ENCODE measurements around the gene LRRC25. TPM values are rescaled to one million over a fixed set of nuclear protein-coding genes. Genes with fewer than 3 reads are reported as not detected.

Gene LRRC25
- total RNA-seq, 1 experiment from 2014 or later: not detected

DNA sequence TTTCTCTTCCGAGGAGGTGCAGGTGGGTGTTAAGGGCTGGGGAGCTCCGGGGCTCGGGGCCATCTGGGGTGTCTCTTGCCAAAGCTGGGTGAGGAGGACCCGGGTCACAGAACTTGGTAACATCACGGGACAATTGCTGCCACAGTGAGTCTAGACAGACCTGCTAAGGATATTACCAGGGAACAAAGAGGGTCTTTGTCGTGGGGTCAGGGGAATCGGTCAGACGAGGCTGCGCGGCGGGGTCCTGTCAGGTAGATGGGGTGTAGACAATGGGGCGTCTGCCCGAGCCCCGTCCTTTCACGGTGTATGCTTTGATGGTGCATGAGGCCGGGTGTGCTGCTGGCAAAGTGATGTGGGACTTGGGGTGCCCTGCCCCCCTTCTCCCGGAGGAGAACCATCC lies 49.3 kb downstream of the LRRC25 start:
- DNase-seq (no peak), ATAC-seq (no peak)
- Histone ChIP-seq H3K9ac (ENCODE audit: low read length) (no peak overlapping the region), H2AFZ (ENCODE audit: low read length) (no peak overlapping the region), H3F3A (ENCODE audit: low read length, unreplicated experiment) (no peaks in the 10 kb centered on the region), H3K9me3 (ENCODE audit: low read length) (no peaks in the 10 kb centered on the region), H3K27ac (ENCODE audit: low read length) (no peak overlapping the region), H4K20me1 (ENCODE audit: low read length) (no peaks in the 10 kb centered on the region), H3K4me3 (ENCODE audit: low read length) (no peak overlapping the region), H3K9me2 (replicated peaks; ENCODE audit: low read length) (no peaks in the 10 kb centered on the region), H3K36me3 (ENCODE audit: low read depth, low read length) (no peaks in the 10 kb centered on the region), H3K4me2 (ENCODE audit: low read length) (no peak overlapping the region), H3K27me3 (ENCODE audit: low read length) (no peaks in the 10 kb centered on the region), H3K4me1 (ENCODE audit: insufficient read depth, low read length) (peaks cover 12% of the 10 kb centered on the region; the same call in 1 of the 2 replicates), H3K79me2 (ENCODE audit: low read length) (no peaks in the 10 kb centered on the region)
- ChIA-PET CTCF (no interaction called here), POLR2A (ENCODE audit: unreplicated experiment) (no interaction called here)
- TF ChIP-seq, protein P1, sequence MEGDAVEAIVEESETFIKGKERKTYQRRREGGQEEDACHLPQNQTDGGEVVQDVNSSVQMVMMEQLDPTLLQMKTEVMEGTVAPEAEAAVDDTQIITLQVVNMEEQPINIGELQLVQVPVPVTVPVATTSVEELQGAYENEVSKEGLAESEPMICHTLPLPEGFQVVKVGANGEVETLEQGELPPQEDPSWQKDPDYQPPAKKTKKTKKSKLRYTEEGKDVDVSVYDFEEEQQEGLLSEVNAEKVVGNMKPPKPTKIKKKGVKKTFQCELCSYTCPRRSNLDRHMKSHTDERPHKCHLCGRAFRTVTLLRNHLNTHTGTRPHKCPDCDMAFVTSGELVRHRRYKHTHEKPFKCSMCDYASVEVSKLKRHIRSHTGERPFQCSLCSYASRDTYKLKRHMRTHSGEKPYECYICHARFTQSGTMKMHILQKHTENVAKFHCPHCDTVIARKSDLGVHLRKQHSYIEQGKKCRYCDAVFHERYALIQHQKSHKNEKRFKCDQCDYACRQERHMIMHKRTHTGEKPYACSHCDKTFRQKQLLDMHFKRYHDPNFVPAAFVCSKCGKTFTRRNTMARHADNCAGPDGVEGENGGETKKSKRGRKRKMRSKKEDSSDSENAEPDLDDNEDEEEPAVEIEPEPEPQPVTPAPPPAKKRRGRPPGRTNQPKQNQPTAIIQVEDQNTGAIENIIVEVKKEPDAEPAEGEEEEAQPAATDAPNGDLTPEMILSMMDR (conservative IDR thresholded peaks at IDR 0.05; ENCODE audit: low read depth, low read length): no peak
- TF ChIP-seq EZH2phosphoT487 (IDR thresholded peaks at IDR 0.05; ENCODE audit: borderline replicate concordance, low read length): no peak
- intact Hi-C loops (cut with micrococcal nuclease): no loop called here
- BruUV-seq (replicated peaks): no TSS peak

DNA sequence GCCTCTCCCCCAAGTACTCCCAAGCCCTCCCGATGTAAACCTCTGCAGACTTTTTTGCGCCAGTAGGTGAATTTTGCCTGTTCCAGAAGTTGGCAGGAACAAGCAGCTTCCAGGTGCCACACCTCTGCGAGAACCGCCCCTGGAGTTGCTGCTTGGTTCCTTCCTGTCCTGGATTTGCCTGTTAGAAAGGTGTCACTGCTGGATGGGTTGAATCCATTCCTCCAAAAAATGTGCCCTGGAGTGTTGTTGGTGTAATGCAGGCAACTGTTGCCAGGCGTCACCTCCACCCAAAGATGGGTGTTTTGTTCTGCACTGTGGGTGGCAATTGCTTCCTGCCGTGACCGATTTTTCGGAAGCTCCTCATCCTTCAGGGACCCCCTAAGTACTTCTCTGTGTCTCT lies 51.3 kb downstream of the LRRC25 start:
- 0 out of 2 replicates have a peak, but pooled peaks have one; percentile 19 for ATAC-seq
- Histone ChIP-seq H3K27ac (ENCODE audit: low read length) (no peak overlapping the region), H3K79me2 (ENCODE audit: low read length) (no peaks in the 10 kb centered on the region), H3K9ac (ENCODE audit: low read length) (no peak overlapping the region), H2AFZ (ENCODE audit: low read length) (no peak overlapping the region), H3K4me2 (ENCODE audit: low read length) (no peak overlapping the region), H3K27me3 (ENCODE audit: low read length) (no peaks in the 10 kb centered on the region), H3K9me3 (ENCODE audit: low read length) (no peaks in the 10 kb centered on the region), H4K20me1 (ENCODE audit: low read length) (no peaks in the 10 kb centered on the region), H3K4me1 (ENCODE audit: insufficient read depth, low read length) (peaks cover 16% of the 10 kb centered on the region; the same call in 1 of the 2 replicates), H3K36me3 (ENCODE audit: low read depth, low read length) (no peaks in the 10 kb centered on the region), H3K9me2 (replicated peaks; ENCODE audit: low read length) (no peaks in the 10 kb centered on the region), H3F3A (ENCODE audit: low read length, unreplicated experiment) (no peaks in the 10 kb centered on the region), H3K4me3 (ENCODE audit: low read length) (no peak overlapping the region)
- no TSS peak for BruUV-seq (replicated peaks)
- ChIA-PET CTCF (interaction anchor here (0.7 to 1.0 kb wide), 2 partner anchors 42 to 45 kb away, joined by 3 to 4 read pairs; no protein-coding TSS in a partner anchor), POLR2A (ENCODE audit: unreplicated experiment) (no interaction called here)
- peak; percentile 17 for DNase-seq
- intact Hi-C loops (cut with micrococcal nuclease): no loop called here
- TF ChIP-seq EZH2 (IDR thresholded peaks at IDR 0.05; ENCODE audit: low read length, unreplicated experiment): no peak

DNA sequence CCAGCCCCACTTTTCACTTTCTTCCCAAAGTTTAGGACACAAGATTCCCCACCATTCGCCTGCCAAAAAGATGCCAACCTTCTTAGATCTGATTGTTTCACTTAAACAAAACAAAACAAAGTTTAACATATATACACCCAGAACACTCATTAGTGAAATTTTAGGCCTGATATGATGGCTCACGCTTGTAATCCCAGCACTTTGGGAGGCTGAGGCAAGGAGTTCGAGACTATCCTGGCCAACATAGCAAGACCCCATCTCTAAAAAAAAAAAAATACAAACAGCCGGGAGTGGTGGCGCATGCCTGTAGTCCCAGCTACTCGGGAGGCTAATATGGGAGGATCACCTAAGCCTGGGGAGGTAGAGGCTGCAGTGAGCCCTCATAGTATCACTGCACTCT lies 52.1 kb downstream of the LRRC25 start:
- no peak overlapping the region for H3K9ac ChIP-seq (ENCODE audit: low read length)

More for the DNA sequence above, 52.1 kb downstream of the LRRC25 start:
- POLR2A ChIA-PET (ENCODE audit: unreplicated experiment): no interaction called here
- Histone ChIP-seq H4K20me1 (ENCODE audit: low read length) (no peaks in the 10 kb centered on the region), H3K4me3 (ENCODE audit: low read length) (no peak overlapping the region), H3K27ac (ENCODE audit: low read length) (no peak overlapping the region), H3K4me1 (ENCODE audit: insufficient read depth, low read length) (peaks cover 18% of the 10 kb centered on the region; the same call in 1 of the 2 replicates), H2AFZ (ENCODE audit: low read length) (no peak overlapping the region), H3K9me3 (ENCODE audit: low read length) (no peaks in the 10 kb centered on the region), H3K79me2 (ENCODE audit: low read length) (no peaks in the 10 kb centered on the region), H3K27me3 (ENCODE audit: low read length) (no peaks in the 10 kb centered on the region), H3F3A (ENCODE audit: low read length, unreplicated experiment) (no peaks in the 10 kb centered on the region), H3K36me3 (ENCODE audit: low read depth, low read length) (no peaks in the 10 kb centered on the region), H3K9me2 (replicated peaks; ENCODE audit: low read length) (no peaks in the 10 kb centered on the region), H3K4me2 (ENCODE audit: low read length) (no peak overlapping the region)
- ATAC-seq: no peak
- CTCF ChIA-PET: no interaction called here
- TF ChIP-seq EZH2phosphoT487 (IDR thresholded peaks at IDR 0.05; ENCODE audit: borderline replicate concordance, low read length): no peak
- TF ChIP-seq EZH2 (IDR thresholded peaks at IDR 0.05; ENCODE audit: low read length, unreplicated experiment): no peak
- TF ChIP-seq, protein P1 (conservative IDR thresholded peaks at IDR 0.05; ENCODE audit: low read depth, low read length): no peak
- no peak for DNase-seq
- BruUV-seq (replicated peaks): no TSS peak
- intact Hi-C loops (cut with micrococcal nuclease): no loop called here
